Inferior parietal cortex (tissue), 1 donor: ENCODE data around the gene DCC.
"Not testable (repeated sequence)": the region's sequence is repeated elsewhere in the genome, so short reads cannot be mapped to it uniquely, and the experiment has no call there.

Source experiments
- DNase-seq: peaks from one replicate; pipeline ENCODE4 v3.0.0-alpha.2; 2016; ENCODE audit errors: extremely low spot score

Gene DCC

GRCh38 chr18:53496028-53496427 lies 1156.0 kb downstream of the DCC start:
- DNase-seq, result no peak

GRCh38 chr18:53503914-53504441 lies 1164.0 kb downstream of the DCC start:
- DNase-seq, result no peak

DNA sequence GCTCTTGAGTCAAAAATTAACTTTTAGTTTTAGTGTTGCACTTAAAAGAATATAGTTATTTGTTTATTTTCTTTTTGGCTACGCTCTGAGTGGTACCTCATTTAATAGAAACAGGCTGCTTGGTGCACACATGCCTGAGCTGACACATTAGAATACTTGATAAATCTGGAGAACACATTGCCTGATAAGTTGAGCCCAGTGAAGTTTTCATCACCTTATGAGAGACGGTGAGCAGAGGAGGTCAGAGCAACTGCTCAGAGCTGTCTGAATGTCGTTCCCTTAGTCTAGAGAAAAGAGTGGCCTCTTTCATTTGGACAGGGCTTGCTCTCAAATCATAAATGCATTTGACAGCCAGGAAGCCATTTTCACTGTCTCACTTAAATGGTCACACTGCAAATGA lies 1168.5 kb downstream of the DCC start:
- DNase-seq, result no peak

DNA sequence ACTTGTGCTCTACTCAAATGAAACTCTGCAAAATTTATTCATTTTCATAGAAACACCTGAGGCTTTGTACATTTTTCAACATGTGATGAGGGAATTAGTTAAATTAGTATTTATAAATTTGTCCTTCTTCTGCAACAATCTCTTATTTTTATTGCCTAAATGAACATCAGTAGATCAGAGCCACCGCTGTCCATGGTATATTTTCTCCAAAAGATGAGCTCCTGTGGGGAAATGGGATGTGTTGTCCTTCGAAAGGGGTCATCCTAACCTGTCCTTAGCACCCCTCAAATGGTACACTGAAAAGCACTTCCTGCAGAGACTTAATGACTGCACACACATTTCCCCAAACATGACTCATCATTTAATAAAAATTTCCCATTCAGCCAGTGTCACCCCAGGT lies 1169.9 kb downstream of the DCC start:
- DNase-seq, result no peak

DNA sequence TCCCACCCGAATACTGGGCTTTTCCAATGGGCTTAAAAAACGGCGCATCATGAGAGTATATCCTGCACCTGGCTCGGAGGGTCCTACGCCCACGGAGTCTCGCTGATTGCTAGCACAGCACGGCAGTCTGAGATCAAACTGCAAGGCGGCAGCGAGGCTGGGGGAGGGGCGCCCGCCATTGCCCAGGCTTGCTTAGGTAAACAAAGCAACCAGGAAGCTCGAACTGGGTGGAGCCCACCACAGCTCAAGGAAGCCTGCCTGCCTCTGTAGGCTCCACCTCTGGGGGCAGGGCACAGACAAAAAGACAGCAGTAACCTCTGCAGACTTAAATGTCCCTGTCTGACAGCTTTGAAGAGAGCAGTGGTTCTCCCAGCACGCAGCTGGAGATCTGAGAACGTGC lies 1171.7 kb downstream of the DCC start:
- not testable (repeated sequence) for DNase-seq

GRCh38 chr18:53521068-53521467 lies 1181.1 kb downstream of the DCC start:
- no peak for DNase-seq

GRCh38 chr18:53526101-53526870 lies 1186.3 kb downstream of the DCC start:
- peak; percentile 16 for DNase-seq

- DNase-seq, result no peak
These were observed 1187.4 kb downstream of the DCC start for GRCh38 chr18:53527365-53527764.

GRCh38 chr18:53531187-53531586 lies 1191.2 kb downstream of the DCC start:
- no peak for DNase-seq

GRCh38 chr18:53531896-53532295 lies 1191.9 kb downstream of the DCC start:
- DNase-seq, result peak; percentile 29

- DNase-seq, result peak; percentile 20
These were observed 1194.2 kb downstream of the DCC start for GRCh38 chr18:53534203-53534602.

- peak; percentile 85 for DNase-seq
These were observed 1194.7 kb downstream of the DCC start for GRCh38 chr18:53534695-53535094.

- DNase-seq, result no peak
These were observed 1196.9 kb downstream of the DCC start for GRCh38 chr18:53536908-53537307.

GRCh38 chr18:53541924-53542323 lies 1201.9 kb downstream of the DCC start:
- DNase-seq, result no peak

- DNase-seq, result no peak
These were observed 1203.7 kb downstream of the DCC start for GRCh38 chr18:53543711-53544110.

- DNase-seq, result no peak
These were observed 1204.9 kb downstream of the DCC start for GRCh38 chr18:53544917-53545316.

DNA sequence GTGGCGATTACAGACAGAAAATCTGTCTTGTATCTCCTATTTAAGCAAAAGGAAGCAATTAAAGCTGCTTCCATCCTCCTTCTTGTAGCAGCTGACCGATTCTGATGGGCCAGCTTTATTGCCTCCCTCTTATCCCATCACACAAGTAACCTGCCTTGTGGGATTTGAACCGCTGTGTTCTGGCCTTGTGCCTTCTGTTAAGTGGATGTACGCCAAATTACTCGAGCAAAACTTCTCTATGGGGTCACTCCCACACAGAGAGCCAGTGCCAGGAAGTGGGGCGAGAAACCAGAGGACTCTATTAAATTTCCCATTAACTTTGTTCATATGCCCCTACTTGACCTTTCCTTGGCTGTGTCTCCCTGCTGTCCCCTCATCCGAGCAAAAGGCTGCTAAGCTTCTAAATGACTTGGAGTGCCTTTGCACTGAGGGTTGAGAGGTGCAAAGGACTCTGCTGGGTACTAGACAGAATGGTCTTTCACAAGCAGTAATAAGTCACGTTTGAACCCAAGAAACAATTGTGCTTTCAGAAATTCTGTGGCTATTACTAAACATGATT lies 1212.0 kb downstream of the DCC start:
- DNase-seq, result no peak

DNA sequence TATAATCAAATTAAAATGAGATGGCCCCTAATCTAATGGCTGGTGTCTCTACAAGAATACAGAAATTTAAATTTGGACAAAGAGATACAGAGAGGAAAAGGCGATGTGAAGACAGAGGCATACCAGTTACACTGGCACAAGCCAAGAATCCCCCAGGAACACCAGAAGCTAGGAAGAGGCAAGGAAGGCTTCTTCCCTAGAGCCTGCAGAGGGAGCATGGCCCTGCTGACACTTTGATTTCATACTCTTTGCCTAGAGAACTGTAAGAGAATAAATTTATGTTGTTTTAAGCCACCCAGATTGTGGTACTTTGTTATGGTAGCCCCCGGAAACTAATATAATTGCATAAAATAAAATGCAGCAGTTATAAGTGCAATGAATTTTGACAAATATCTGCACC lies 1213.0 kb downstream of the DCC start:
- DNase-seq, result no peak

DNA sequence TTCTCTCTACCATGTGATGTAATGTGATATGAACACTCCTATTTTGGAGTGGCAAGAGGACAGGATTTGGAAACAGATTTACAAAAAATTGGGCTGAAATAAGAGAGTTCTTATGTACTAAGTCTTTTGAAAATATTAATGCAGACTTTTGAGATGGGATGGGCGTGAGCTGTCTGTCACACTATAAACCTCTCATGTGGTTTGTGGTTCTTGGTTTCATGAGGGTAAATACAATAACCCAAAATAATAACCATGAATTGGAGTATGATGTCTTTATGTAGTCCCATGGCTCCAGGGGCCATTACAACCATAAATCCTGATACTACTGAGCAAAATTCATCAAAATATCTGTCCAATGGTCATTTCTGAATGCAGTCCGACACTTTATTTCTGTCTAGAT lies 1216.5 kb downstream of the DCC start:
- DNase-seq, result no peak

DNA sequence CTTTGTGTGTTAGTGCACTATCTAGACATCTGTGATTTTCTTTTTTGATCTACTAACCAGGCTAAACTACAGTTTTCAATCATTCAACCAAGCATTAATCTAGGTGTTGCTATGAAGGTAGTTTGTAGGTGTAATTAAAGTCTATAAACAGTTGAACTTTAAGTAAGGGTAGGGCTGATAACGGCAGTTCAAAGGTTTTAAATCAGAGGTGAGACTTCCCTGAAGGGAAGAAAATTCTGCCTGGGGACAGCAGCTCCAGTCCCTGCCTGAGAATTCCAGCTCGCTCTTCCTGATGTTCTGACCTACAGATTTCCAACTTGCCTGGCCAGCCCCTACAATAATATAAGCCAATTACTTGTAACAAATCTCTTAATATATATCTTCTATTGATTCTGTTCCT lies 1220.5 kb downstream of the DCC start:
- DNase-seq, result no peak

GRCh38 chr18:53566626-53567025 lies 1226.6 kb downstream of the DCC start:
- no peak for DNase-seq

DNA sequence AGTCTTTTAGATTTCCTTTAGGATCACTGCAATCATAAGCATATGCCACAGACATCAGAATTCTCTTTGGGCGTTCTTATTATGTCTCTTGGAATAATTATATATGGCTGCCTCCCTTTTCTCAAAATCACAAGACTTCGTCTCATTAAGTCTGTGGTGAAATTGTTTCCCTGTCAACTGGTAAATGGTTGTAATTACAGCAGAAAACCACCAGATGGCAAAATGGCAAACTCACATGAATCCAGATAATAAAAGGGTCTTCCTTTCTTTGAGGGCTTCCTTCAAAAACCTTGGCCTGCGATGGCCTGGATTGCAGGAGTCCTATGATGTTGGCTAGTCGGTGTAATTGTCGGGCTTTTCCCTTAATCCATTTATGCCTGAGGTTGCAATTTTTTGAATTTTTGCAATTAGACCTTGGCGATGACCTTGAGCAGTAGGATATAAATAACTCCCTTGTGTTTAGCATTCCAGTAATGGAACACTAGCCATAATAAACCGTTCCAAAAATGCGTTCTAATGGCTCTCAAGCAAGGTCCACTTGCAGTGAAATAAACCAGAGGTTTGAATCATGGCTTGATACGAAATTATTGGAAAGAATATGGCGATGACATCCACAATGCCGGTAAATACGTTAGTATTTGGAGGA lies 1228.1 kb downstream of the DCC start:
- DNase-seq, result peak; percentile 54
